Measurements from ENCODE around the gene SPARCL1.
"Not testable (repeated sequence)": the region's sequence is repeated elsewhere in the genome, so short reads cannot be mapped to it uniquely, and the experiment has no call there.

The SPARCL1 gene

DNA sequence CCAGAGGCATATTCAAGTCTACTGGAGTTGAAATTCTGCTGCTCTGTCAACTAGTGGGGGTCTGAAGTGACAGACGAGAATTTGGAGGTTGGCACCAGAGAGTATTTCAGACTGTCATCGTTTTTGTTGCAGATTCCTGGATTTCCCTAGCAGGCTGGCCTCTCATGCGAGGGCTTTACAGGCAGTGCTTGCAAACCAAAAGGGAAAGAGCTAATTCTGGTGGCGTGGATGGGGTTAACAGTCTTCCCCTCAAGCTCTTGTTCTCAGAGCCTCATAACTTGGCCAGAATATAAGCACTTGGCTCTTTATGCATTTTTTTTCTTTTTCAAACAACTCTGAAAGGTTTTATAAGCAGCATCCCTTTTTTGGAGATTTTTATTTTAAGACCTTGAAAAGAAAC, at the start of gene SPARCL1:
Gene SPARCL1, minus strand, starts transcription at position 190 of the 400 bp plus-strand sequence. CDS start 29,802 bp downstream, outside the sequence.
- DNase-seq, result no peak

DNA sequence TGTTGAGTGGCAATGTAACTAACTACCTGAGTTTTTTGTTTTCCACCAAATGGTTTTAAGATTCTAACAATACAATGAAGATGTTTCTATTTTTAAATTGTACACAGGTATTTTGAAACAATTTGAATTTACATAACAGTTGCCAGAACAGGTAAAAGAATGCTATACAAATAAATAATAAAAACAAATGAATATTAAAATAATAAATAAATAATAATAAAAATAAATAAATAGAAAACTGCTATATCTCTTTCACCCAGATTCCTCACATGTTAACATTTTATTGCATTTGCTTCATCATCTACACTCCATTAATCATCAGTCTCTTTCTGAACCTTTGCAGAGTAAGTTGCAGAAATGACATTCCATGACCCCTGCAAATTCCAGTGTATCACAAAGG, 46.8 kb upstream of the SPARCL1 start:
- no peak for DNase-seq

- no peak for DNase-seq
These were observed 46.2 kb upstream of the SPARCL1 start for GRCh38 chr4:87575408-87575807.

GRCh38 chr4:87574996-87575395, 45.8 kb upstream of the SPARCL1 start:
- no peak for DNase-seq

- DNase-seq, result not testable (repeated sequence)
These were observed 45.2 kb upstream of the SPARCL1 start for GRCh38 chr4:87574376-87574775.

DNA sequence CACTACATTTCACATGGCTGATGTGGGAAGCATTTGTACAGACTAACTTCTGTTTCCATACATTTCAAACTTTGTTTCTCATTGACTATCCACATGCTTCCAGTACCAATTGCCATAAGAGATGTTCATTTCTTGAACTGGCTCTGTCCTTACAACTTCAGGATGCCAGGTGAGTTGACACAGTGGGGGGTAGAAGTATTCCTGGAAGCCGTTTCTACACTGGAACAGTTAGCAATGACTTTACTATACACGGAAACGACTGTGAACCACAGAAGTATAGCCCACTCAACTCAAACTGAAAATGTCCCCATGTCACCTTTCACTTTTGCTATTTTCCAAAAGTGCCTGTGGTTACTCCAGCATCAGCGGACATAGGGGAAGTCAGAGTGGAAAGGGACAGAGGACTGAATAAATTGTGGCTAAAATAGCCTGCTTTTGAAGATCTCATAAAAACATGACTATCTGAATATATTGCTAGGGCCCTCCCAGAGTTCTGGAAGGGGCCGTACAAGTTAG, 41.2 kb upstream of the SPARCL1 start:
- DNase-seq, result no peak

GRCh38 chr4:87567191-87567590, 38.0 kb upstream of the SPARCL1 start:
- DNase-seq, result no peak

DNA sequence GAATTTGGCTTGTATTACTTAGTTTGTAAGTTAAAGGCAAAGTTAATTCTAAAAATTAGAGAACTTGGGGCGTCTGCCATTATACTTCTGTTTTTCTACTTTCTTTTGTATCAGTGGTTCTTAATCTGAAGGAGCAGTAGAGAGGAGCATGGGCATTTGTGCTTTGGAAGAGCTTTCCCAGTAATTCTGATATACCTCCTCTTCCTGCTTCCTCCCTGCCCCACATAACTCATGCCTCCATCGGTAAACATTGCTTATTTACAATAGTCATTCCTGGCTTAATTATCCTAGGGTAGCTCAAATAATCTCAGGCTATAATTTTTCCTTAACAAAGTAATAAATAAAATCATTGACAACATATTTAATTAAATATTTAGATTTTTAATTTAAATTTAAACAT, 37.1 kb upstream of the SPARCL1 start:
- no peak for DNase-seq

- no peak for DNase-seq
These were observed 36.6 kb upstream of the SPARCL1 start for GRCh38 chr4:87565746-87566145.

DNA sequence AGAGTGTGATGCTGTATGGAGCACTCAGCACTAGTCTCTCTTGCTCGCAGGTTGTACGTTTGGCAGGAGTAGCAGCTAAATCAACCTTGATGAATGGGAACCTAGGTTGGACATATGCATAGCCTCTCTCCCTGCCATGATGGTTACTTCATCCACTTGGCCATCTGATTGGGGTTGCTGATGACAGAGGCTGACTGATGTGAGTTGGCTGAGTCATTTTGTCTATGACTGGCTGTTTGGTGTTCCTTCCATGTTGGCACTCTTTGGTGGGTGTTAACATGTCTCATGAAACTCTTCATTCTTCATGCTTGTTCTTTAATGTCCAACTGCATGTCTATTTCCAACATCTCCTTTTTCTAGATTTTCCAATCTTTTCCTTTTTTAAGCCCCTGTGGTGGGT, 31.6 kb upstream of the SPARCL1 start:
- no peak for DNase-seq

DNA sequence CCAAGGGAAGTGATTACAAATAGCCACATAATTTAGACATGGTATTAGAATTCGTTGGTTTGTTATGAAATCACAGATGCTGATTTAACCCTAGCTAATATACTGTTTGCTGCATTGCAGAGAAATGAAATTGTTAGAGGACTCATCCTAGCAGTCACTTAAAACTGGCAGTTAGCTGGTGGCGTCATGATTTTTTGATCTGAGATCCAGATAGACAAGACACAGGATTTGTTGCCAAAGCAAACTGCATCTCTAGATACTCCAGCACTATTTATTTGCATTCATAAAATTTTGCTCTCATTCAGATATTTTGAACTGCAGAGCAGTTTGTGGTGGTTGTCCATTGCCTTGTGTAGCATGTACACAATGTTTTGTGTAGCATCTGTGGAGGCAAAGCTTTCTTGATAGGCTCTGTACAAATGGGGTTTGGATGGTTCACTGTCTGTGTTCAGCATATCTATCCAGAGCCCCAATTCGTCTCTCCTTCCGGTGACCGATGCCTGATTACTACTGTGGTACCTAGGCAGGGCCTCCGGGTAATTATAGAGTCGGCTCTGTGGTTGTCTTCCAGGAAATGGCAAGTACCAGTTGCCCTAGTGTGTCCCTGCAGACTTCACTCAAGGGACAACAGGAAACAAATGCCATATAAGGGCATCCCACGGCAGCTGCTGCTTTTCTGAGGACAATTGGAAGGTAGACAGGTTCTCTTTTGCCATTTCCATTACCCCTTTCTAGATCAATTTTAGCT, 30.1 kb upstream of the SPARCL1 start:
- peak in 1 of 2 experiments; percentile 3 for DNase-seq

- no peak for DNase-seq
These were observed 28.2 kb upstream of the SPARCL1 start for GRCh38 chr4:87557348-87557747.

DNA sequence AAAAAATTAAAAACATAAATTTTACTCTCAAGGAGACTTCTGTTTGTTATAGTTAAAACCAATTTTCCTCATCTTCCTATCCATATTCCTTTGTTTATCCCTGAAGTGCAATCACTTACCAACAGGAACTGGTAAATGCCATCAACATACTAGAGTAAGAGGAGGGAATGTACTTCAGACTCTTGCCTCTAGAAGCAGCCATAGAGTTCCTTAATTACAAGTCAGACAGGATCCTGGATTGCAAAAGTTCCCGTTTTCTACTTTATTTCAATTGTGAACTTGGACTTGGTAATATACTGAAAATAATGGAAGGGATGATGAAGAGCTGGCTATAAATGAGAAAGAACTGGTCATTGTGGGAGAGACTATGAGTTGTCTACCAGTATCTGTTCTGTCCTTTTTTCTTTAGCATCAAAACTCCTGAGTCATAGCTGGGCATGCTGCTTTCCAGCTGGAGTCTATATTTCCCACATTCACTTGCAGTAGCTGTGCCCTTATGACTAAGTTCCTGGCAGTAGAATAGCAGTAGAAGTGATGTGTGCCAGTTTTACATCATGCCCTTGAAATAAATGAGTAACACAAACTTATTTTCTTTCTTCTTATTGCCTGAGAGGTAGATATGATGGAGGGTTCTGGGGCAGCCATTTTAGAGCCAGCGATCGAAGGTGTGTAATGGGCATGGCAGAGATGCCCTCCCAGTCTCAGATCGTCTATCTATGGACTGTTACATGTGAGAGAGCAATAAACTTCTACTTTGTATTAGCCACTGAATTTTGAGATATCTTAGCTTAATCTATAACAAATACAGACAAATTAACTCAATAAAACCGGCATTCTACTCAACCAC, 26.8 kb upstream of the SPARCL1 start:
- no peak for DNase-seq

- DNase-seq, result no peak
These were observed 24.0 kb upstream of the SPARCL1 start for GRCh38 chr4:87553182-87553581.

DNA sequence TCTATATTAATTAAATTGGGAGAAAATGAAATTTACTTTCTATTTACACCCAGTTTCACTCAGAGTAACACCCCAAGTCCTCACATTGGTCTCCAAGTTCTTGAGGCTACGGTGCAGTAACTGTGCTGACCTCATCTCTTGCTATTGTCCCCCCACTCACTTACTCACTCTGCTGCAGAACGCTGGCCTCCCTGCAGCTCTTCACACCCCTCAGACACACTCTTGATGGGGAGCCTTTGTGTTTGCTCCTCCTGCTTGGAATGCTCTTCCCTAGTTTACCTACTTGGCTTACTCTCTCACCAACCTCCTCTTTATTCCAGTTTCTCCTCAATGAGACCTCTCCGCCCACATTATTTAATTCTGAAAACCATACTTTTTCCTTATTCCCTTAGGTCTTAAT, 22.2 kb upstream of the SPARCL1 start:
- no peak for DNase-seq

- no peak for DNase-seq
These were observed 18.0 kb upstream of the SPARCL1 start for GRCh38 chr4:87547016-87547708.

DNA sequence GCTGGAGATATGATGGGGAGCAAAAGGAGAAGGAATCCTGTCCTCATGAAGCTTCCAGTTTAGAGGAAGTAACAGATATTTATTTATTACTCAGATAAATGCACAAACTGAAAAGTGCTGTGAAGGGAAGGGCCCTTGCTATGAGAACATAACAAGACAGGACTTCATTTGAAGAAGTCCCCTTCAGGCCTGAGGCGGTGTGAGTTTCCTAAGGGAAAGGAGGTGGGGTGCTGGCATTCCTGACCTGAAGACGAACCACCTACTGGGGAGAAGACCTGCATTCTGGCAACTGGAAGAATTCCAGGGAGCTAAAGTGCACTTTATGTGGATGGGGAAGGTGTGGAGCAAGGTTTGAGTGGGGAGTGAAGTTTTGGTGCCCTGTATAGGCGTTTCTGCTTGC, 15.9 kb upstream of the SPARCL1 start:
- no peak for DNase-seq

DNA sequence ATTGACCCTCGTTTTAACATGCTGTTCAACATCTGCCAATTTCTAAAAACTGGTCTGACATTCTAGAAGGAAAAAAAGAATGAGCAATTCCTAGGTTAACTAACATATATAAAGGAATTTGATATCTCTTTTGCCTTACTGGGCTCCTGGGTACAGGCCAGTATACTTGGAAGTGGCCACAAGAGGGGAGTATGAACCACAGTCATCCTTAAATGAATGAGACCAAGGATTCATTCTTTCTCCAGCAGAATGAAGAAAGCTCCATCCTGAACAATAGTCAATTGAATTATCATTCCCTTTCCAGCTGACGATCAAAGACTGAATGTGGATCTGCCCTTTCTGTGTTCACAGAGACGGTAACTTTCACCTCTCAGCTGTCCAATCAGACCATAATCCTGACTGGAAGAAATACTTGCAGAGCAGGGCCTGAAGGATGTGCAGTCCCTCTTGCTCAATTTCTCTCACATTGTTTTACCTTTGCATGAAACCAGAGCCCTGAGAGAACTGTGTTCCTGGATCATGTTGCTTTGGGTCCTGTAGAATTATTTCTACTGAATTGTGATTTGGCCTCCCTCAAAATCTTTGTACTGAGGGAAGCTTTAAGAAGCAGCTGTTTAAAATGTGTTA, 14.8 kb upstream of the SPARCL1 start:
- peak; percentile 9 to 25 for DNase-seq

- DNase-seq, result no peak
These were observed 13.6 kb upstream of the SPARCL1 start for GRCh38 chr4:87542734-87543312.

DNA sequence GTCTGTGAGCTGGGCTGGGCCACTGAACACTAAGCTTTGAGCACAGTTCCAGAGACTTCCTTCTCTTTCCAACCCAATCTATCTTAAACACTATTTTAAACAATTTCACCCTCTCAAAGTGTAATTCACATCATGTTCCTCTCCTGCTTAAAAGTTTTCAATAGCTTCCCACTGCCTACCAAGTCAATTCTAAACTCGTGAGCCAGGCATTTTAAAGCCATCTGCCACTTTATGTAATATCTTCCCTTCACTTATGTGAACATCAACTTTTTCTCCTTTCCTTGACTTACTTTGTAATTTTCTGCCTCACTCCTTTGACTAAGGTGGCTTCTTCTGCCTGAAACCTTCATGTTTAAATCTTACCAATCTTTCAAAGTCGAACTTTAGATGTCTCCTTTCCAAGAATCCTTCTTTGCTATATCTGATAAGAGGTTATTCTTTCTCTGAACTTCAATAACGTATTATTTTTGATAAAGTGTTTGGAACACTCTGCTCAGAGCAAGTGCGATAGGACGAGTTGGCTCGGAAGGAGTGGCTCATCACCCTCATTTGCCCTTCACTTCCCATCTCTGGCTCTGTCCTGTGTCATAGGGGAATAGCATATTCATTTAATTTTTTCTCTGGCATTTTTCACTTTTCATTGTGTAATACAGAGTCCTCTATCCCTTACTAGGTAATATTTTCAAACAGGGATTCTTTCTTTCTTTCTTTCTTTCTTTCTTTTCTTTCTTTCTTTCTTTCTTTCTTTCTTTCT, 13.0 kb upstream of the SPARCL1 start:
- no peak for DNase-seq

DNA sequence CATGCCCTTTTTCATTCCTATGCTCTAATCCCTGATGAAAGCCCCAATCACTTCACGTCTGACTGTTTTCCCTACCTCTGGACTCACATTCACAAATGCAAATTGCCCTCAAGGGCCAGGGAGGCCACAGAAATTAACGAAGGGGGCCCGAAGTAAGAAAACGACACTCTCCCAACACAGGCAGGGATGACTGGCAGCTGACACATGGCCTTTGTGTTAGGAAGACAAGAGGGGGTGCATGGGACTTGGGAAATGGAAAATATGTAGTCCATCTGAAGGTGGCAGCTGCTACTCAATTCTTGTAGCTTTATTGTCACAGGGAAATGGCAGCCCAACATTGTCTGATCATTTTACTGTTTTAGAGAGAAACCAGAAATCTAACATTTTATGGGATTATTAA, 12.3 kb upstream of the SPARCL1 start:
- DNase-seq, result peak in 1 of 2 experiments; percentile 1

All from NCI-H524 (cell line).